Activated naive CD4-positive, alpha-beta T cell (primary cell): ENCODE results near the gene SPATA2L.

Experiments
- DNase-seq, 4 experiments: peaks; one replicate each; lab custom pipeline; 2025; lab: John Stamatoyannopoulos, UW

The SPATA2L gene

DNA sequence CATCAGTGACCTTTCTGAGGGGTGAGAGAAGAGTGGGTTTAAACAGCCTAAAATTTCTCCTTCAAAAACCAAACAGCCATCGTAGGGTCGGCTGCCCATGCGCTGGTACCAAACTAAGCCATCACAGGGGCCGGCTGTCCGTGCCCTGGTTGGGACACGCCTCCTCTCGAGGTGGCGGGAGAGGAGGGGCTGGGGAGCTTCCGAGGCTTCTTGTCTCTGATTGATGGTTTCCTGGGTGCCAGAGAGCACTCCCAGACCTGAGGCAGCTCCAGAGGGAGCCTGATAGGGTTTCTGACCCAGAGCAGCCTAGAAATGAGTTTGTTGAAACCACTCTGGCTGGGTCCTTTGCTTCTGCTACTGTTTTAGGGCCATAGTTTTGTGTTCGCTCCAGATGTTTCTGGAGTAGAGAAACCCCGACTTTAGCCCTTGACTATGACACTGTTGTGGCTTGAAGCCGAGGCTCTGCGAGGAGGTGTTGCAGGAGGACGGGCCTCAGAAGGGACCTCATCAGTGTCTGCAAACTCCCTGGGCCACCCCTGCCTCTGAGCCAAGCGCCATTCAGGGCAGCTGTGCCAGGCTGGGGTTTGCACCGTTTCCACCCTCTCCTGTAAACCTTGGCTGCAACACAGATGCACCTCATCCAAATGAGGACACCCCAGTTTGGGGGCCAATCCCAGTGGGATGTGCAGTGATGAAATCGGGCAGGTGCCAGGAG, 26.1 kb upstream of the SPATA2L start:
- DNase-seq = no peak

DNA sequence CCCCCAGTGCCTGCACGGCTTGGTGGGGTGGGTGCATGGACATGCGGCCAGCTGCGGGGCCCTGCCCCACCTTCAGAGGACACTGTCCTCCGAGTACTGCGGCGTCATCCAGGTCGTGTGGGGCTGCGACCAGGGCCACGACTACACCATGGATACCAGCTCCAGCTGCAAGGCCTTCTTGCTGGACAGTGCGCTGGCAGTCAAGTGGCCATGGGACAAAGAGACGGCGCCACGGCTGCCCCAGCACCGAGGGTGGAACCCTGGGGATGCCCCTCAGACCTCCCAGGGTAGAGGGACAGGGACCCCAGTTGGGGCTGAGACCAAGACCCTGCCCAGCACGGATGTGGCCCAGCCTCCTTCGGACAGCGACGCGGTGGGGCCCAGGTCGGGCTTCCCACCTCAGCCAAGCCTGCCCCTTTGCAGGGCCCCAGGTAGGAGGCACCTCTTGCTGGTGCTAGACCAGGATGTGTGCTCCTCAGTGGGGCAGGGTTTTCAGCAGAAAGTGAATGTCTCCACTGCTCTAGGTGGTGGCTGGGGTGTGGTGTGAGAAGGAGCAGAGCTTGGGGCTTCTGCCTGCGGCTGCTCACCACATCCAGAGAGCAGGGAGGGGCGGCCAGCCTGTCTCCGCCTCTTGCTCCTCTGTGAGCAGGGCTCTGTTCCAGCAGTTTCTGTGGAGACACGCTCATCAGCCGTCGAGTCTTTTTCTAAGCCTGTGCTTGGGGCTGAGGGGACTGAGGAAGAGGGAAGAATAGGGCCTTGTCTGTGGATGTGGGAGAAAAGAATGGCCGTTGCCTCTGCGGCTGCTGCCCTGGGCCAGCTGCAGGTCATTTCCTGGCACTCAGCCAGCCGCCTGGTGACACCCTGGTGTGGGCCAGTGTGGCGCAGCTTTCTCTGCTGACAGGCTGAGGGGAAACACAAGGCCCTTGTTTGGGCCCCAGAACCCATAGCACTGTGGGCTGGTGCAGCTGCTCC, 22.1 kb upstream of the SPATA2L start:
- DNase-seq = peak in 3 of 4 experiments; percentile 35 to 72 (median 57)

DNA sequence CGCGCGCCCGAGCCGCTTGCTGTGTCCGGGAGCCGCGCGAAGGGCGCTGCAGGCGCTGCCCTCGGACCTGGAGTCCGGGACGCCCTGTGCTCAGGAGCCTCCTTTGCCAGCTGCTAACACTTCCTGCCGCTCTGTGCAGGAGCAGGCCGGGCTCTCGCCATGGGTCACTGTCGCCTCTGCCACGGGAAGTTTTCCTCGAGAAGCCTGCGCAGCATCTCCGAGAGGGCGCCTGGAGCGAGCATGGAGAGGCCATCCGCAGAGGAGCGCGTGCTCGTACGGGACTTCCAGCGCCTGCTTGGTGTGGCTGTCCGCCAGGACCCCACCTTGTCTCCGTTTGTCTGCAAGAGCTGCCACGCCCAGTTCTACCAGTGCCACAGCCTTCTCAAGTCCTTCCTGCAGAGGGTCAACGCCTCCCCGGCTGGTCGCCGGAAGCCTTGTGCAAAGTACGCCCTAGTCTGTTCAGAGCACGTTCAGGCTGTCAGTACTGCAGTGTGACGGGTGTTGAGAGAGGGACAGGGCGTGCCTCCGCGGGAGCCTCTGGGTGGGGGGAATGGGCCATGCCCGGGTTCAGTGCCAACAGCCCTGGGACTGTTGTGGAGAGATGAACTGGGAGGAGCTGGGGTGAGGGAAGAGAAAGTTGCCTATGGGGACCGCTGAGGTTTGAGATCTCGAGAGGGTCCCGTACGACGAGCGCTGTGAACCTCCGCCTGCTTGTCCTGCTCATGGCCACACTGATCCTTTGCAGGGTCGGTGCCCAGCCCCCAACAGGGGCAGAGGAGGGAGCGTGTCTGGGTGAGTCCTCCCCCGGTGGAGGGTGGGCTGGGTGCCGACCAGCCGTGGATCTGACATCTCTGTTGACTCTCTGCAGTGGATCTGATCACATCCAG, 21.1 kb upstream of the SPATA2L start:
- DNase-seq = peak in 3 of 4 experiments; percentile 43 to 68 (median 55)

DNA sequence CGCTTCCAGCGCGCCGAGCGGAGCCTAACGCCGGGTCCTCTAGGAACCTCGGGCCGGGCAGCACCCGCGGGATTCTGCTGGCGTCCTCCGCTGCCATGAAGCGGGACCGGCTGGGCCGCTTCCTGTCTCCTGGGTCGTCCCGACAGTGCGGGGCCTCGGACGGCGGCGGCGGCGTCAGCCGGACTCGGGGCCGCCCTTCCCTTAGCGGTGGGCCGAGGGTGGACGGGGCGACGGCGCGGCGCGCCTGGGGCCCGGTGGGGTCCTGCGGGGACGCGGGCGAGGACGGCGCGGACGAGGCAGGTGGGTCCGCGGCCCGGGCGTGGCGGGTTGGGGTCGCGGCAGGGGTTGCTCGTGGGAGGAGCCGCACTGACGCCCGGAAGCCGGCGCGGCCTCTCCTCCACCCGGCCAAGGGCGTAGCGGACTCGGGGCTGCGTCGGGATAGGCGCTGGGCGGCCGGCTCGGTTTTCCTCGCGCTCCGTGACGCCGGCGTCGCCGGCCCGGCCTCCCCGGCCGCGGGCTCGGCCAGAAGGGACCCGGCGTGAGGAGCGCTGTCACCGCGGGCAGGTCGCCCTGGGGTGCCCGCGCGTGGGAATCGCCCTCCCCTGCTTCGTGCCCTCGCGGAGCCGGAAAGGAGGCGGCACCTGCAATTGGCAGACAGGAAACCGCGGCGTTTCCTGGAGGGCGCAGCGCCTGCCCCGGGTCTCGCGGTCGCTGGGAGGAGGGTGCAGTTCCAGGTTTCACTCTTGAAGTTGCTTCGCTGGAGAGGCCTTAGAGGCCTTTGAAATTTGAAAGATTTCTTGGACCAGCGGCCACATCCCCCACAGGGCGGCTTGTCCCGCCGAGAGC, 20.3 kb upstream of the SPATA2L start:
- DNase-seq = peak; percentile 54 to 87 (median 72)

- peak; percentile 70 to 87 (median 75) for DNase-seq
Measured at GRCh38 chr16:89720813-89721545, 19.5 kb upstream of the SPATA2L start, which contains the start of the genes VPS9D1 and ZNF276. VPS9D1 (minus strand) TSS chr16:89720898; CDS start chr16:89720861, 37 bp downstream. ZNF276 (plus strand) TSS chr16:89721537; CDS start chr16:89721641, 104 bp downstream.

- DNase-seq = no peak
Measured at GRCh38 chr16:89720551-89720812, 19.0 kb upstream of the SPATA2L start.

- no peak for DNase-seq
Measured at GRCh38 chr16:89717688-89718505, 16.4 kb upstream of the SPATA2L start.

DNA sequence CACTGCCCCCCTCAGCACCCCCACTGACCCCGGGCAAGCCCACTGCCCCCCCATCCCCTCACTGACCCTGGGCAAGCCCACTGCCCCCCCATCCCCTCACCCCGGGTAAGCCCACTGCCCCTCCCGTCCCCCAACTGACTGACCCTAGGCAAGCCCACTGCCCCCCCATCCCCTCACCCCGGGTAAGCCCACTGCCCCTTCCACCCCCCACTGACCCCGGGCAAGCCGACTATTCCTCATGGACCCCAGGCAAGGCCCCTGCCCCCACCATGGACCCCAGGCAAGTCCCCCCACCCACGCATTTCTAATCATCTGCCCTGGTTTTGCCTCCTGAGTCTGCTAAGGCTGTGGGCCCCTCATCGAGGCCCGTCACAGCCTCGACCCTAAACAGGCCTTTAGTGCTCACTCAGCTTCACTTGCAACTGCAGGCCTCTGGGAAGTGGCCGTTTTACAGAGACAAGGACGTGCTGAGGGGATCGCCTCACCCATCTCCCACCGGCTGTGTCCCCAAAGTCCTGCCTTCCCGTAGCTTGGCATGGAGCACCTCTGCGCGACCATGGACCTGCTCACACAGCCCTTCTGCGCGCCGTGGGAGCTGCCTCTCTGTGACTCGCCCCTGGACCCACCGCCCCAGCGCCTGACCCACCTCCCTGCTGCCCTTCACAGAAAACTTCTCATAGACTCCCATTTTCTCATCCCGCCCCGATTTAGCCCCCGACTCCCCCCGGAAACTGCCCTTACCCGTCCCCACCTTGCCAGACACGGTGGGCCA, 15.6 kb upstream of the SPATA2L start:
- DNase-seq = no peak

DNA sequence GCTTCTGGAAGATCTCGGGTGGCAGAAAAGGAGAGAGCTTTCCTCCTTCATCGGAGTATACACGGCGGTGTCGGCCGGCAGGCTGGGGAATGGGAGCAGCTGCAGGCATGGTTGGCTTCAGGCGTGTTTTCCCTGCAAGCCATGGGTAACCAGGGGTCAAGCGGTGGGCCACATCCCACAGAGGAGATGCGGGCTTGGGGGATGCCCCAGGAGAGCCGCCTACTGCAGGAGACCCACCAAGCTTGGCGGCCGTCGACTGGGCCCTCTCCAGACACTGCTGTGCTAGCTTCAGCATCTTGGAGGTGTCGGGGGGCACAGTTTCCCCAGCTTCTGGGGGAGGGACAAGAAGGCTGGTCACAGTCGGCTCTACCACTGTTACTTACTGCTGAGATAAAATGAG, 15.0 kb upstream of the SPATA2L start:
- DNase-seq = no peak

GRCh38 chr16:89712274-89712781, 10.8 kb upstream of the SPATA2L start:
- no peak for DNase-seq

DNA sequence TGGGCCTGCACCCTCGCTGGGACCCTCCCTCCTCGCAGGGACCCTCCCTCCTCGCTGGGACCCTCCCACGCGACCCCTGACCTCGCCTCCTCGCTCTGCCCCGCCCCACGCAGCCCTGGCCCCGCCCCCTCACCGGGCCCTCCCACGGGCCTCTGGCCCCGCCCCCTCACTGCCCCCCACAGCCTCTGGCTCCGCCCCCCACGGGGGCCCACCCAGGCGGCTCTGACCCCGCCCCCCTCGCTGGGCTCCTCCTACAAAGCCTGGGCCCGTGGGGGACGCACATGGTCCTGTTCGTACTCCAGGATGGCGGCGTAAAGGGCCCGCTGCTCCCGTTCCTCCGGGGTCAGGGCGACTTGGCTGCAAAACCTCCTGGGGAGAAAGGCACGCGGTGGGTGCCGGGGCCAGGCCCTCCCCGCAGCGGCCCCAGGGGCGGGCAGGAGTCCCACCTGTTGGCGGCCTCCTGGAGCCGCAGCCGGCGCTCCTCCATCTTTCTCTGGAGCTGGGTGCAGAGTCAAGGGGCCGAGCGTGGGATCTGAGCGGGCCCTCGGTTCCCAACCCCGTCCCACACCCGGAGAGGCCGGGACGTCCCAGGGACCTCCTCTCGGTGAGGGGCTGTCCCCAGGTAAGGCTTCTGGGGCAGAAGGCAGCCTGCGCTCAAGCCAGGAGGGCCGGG, 10.2 kb upstream of the SPATA2L start:
- peak; percentile 63 to 68 (median 64) for DNase-seq

- DNase-seq = no peak
Measured at GRCh38 chr16:89710709-89711564, 9.4 kb upstream of the SPATA2L start.

GRCh38 chr16:89709716-89710432, 8.4 kb upstream of the SPATA2L start:
- no peak for DNase-seq

DNA sequence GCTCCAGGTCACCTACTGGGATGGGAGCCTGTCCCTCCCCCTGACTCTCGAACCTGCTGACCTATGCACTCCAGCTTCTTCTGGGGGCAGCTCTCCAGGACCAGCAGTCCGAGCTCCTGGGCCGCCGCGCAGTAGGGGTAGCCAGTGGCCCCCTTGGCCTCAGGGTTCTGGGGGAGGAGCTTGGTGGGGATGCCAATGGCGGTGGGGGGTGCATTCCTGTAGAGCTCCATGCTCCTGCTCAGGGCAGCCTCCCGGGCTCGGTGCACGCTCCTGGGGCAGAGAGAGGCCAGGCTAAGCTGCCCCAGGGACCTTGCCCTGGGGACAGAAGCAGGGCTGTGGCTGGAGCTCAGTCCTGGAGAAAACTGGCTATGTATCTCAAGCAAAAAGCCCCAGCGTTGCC, 7.7 kb upstream of the SPATA2L start:
- no peak for DNase-seq

- DNase-seq = no peak
Measured at GRCh38 chr16:89708481-89708931, 7.0 kb upstream of the SPATA2L start.

DNA sequence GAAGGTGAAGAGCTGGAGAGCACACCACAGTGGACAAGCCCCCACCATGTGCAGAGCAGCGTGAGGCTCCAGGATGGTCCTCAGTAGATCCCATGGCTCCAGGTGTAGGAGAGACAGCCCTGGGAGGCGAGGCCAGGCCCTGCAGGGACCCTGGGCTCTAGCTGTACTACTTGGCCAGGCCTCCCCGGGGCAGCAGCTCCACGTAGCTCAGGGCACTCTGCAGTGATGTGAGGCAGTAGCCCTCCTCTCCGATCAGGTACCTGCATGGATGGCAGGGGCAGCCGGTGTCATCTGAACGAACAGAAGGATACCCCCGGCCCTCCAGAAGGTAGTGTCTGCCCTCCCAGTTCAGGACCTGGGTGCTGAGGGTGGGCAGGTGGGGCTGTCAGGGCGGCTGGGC, 6.2 kb upstream of the SPATA2L start:
- DNase-seq = no peak
